HG02678 (cell line): ENCODE data around the gene CSTB.

Source experiments
- ATAC-seq: cut with Tn5 transposase; IDR thresholded peaks from one replicate; pipeline ENCODE4 v1.9.1; 2021; ENCODE audit warnings: mild to moderate bottlenecking, moderate library complexity; ENCODE audit not compliant: unreplicated experiment

The CSTB gene

DNA sequence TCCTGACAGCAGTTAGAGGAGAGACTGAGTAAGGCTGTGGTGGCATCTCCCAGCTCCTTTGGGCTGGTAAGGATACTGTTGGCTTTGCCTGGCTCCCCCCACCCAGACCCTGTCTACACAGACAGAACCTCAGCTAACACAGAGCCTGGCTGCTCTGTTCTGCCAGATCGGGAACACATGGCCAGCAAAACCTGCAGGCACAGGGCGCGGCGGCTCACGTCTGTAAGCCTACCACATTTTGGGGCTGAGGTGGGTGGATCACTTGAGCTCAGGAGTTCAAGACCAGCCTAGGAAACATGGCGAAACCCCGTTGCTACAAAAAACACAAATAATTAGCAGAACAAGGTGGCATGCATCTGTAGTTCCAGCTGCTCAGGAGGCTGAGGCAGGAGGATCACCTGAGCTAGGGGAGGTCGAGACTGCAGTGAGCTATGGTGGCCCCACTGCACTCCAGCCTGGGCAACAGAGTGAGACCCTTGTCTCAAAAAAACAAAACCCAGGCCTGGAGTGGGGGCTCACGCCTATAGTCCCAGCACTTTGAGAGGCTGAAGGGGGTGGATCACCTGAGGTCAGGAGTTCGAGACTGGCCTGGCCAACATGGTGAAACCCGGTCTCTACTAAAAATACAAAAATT lies 6.7 kb downstream of the CSTB start:
- no peak for ATAC-seq

GRCh38 chr21:43768868-43769167 lies 7.3 kb downstream of the CSTB start:
- no peak for ATAC-seq

DNA sequence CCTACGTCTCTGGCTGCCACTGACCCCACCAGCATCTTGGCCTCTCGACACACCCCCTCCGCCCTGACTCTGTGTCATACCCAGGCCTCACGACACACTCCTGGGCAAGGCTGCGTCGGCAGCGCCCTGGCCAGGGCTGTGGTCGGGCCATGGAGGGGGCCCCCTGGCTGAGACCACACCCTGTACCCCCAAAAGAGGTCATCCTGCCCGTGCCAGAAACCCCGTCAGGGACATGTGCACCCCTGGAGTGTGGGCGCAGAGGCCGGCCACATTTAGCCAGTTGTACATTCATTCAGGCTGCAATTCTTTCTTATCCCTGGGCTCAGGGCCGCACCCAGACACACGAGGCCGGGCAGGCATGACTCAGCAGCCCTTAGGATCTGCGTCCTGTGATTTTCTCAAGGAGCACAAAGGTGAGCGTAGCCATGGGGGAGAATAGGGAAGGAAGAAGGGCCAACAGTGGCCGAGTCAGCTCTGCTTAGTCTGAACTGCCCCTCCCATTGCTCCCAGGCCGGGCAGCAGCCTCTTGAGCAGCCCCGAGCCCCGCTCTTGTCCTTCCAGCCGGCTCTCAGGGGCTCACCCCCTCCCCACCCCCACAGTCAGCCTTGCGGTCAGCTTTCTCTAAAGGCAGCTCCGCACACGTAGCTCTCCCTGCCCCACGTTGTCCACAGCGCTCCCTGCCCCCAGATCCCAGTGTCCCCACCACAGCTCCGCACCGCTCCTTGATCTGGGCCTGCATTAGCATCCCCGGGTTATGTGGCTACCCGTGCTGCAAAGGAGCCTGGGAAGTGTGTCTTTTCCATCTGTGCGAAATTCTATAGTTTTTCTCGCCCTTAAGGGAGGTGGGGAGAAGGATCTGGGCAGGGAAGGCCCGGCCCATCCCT lies 7.9 kb downstream of the CSTB start:
- no peak for ATAC-seq

DNA sequence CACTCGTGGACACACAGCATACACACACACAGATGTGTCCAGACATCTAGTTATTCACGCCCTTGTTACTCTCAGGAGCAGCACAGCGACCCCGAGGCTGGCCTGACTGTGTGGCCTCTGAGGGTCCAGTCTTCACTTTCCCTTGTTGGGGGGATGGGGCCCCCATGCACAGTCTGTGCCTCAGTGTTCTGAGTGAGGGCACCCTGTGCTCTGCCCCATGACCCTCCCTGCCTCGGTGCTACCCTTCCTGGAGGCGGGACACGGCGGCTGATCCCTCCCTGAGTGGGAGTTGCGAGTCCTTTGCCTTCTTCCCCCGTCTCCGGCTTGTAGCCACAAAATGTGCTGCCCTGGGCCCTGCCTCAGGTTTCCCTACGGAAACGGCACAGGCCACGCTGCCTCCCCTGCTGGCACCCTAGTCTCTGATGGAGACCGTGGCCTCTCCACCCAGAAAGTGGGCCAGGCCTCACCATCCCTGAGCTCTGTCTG lies 8.6 kb downstream of the CSTB start:
- no peak for ATAC-seq

DNA sequence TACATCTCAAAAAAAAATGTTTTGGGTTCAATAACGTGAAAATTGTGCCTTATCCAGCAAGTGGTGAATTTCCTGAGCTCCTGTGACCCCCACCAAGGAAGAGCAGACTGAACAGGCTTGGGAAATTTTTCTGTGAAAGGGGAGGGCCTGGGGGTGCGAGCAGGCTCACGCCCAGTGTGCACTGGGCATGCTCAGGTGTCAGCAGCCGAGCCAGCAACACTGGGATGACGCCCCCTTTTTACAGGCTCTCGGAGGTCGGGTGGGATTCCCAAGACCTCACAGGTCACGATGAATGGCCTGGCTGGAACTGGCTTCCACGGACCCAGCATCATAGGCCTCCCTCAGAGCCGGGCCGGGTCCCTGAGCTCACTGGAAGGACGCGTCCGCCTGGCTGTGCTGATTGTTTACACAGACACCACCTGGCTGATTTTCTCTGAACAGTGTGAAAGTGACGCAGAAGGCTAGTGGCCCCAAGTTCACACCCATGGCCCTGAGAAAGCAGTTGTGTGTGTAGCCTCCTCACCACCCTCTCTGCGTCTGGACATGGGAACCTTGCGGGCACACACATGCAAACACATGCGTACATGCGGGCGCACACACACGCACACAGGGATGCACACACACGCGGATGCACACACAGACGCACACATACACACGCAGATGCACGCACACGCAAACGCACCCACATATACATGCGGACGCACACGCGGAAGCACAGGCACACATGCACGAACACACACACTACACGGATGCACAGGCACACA lies 9.2 kb downstream of the CSTB start:
- no peak for ATAC-seq

DNA sequence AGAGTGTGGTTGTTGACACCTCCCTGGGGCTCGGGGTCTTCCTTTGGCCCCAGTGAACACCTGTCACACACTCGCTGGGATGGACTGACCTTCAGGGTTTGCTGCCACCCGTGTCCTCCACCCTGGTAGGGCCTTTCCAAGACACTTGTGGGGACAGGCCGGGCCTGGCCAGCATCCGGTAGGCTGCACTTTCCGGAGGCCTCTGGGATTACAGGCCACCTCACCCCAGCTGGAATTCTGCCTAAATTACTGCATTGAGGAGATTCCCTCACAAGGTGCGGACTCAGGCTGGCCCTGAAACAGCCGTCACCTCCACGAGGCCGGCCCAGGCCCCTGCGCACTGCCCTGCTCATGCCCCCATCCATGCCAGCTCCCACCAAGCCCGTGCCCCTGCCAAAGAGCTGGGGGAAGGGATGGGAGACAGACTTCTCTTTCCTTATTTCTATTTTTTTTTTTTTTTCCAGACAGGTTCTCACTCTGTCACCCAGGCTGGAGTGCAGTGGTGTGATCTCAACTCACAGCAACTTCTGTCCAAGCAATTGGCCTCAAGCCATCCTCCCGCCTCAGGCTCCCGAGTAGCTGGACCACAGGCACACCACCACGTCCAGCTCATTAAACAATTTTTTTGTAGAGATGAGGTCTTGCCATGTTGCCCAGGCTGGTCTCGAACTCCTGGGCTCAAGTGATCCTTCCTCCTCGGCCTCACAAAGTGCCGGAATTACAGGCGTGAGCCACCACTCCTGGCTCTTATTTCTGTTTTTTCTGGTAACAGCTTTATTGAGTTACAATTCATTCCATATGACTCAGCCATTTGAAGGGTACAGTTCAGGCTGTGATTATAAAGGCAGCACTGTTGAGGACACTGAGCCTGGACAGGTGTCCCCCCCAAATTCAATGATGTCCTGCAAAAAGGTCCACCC lies 11.3 kb downstream of the CSTB start:
- no peak for ATAC-seq

- ATAC-seq = no peak
Measured at GRCh38 chr21:43763901-43764523, 12.1 kb downstream of the CSTB start.

DNA sequence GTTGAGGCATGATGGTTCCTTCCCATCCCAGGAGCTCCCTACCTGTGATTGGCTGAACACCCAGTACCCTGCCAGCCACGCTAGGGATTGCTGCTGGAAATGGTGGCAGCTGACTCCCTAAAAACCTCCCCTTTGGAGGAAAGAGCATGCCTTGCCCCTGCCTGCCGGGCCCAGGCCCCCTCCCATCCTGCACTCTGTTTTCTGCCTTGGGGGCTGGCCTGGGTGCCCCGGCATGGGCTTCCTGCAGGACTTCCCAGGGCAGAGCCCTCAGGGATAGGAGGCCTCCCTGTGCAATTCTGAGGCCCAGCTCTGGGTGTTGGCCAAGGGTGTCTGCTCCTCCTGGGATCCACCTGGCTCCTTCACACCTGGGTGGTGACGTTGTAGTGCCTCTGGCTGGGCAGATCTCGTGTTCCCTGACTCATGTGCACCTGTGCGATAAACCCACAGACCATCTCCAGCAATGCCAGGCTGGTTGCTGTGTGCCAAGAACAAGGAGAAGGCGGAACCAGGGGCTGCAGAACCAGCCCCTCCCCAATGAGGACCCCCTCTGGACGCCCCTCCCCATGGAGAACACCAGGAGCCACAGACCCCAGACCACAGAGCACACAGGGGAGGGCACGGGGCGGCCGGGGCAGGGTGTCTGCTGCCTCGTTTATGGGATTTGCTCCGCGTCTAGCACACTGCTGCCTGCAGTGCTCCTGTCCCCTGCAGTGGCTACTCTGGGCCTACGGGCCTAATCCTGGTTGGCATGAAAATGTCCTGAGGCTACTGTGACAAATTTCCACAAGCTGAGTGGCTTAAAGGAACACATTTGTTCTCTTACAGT lies 13.6 kb downstream of the CSTB start:
- no peak for ATAC-seq

- no peak for ATAC-seq
Measured at GRCh38 chr21:43761886-43762285, 14.2 kb downstream of the CSTB start.

- ATAC-seq = no peak
Measured at GRCh38 chr21:43760391-43760958, 15.6 kb downstream of the CSTB start.

DNA sequence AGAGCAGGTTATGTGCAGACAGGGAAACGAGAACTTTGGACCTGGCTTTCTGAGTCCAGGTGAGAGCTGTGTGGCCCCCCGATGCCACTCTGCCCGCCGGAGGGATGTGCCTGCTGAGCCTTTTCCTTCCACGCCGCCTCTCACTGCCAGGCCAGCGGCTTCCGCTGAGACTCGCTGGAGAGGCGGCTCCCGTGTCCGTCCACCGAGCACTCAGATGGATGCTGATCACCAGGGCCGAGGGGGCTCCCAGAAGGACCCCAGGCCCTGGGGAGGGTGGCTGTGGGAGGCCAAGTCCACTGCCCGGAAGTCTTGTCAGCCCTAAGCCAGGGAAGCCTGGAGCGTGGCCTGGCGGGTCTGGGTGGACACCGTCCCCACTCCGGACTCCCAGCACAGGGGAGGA lies 16.5 kb downstream of the CSTB start:
- no peak for ATAC-seq

GRCh38 chr21:43758811-43759210 lies 17.3 kb downstream of the CSTB start:
- no peak for ATAC-seq

- ATAC-seq = no peak
Measured at GRCh38 chr21:43758111-43758641, 17.9 kb downstream of the CSTB start.

DNA sequence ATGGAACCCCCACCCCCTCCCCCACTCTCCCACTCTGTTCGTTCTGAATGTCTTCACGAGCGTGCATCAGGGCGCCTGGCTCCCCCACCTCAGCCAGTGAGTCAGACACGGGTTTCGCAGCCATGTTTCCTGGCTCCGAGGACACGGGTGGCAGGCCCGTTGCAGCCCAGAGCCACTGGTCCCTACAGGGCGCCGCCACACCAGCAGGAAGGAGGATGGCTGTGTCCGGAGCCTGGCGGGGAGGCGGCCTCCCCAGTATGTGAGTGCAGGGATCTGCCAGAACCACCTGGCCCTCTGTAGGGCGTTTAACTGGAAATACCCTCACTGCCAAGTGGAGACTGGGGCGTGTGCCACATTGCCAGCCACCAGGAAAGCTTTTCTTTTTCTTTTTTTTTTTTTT lies 18.5 kb downstream of the CSTB start:
- no peak for ATAC-seq

DNA sequence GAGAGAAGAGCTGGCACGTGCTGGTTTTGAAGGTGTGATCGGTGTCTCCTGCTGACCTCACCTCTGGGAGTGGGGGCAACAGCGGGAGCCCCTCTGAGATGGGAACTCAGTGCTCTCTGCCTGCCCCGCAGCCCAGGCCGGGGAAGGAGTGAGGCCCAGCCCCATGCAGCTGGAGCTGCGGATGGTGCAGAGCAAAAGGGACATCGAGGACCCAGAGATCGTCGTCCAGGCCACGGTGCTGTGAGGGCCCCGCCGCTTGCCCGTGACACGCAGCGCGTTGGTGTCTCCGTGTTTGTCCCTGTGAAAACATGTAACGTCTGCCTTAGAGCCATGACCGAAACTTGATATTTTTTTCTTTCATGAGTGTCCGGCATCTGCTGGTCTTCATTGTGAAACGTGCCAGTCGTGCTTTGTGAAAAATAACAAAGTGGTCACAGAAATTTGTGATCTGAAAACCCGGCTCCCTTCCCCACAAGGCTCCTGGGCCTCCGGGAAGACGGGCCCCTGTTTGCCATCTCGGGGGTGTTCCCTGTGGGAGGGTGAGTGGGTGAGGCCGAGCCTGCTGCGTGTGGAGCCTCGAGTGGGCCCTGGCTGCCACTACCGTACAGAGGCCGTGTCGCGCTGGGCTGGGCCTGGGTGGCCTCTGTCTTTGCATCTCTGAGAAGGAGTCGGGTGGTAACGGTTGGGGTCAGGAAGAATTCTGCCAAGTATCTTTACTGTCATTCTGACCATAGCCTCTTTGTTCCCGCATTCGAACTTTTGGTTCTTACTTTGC lies 20.1 kb downstream of the CSTB start:
- no peak for ATAC-seq

DNA sequence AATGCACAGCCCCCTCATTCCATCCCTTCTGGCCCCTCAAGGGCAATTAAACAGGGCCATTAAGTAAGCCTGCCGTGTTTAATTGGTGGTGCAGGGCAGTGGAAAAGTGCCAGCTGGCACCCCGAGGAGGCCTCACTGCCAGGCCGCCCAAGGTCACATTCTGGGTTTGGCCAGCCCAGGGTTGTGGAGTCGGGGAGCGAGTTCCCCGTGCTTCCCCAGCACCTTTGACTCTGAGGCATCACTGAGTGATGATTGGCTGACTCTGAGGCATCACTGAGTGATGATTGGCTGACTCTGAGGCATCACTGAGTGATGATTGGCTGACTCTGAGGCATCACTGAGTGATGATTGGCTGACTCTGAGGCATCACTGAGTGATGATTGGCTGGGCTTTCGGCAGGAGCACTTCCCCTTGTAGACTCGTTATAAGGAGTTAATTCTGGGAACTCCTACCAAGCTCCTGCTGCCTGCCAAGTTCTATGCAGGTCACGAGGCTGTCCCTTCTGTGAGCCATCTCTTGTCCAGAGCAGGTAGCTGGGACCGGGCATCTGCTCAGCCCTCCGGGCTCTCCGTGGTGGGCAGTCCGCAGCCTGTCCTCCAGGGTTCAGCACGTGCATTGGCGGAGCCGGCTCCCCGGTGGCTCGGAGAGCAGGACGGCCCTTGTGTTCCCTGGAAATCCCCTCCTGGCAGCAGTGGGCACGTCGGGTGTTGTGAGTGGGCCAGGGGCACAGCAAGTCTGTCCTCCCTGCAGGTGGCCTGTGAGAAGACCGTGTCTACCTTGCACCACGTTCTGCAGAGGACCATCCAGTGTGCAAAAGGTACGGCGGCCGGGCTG lies 20.9 kb downstream of the CSTB start:
- no peak for ATAC-seq

DNA sequence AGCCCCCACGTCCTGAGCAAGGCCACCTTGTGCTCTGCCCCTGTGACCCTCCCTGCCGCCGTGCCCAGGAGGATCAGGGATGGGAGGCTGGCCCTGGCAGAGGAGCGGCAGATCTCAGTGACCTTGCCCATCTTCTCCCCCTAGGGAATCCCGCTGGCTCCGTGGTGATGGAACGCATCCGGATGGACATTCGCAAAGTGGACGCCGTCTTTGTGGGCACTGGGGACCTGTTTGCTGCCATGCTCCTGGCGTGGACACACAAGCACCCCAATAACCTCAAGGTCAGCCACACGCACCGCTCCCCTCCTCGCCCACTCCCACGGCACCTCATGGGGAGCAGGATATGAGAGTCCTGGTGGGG lies 22.7 kb downstream of the CSTB start:
- ATAC-seq = no peak
